Spleen (tissue), 7 donors: ENCODE measurements around the gene PCSK7.

Experiments used
- POLR2A ChIP-seq, 3 donors: fragments of 450-650 bp; IDR thresholded peaks; one replicate each; pipeline ENCODE4 v1.5.1; 2017; ENCODE audit warnings: antibody characterized with exemption in 3 of 3, mild to moderate bottlenecking in 1 of 3
- POLR2AphosphoS5 ChIP-seq, 3 donors: sonication (generic); formaldehyde crosslinking; IDR thresholded peaks; one replicate each; pipeline ENCODE4 v1.5.1; 2017; ENCODE audit warnings: antibody characterized with exemption in 3 of 3
- TF ChIP-seq, protein P1 (sequence below), 11 experiments: fragments of 200-600 bp in 7 of 11; fragments of 450-650 bp in 4 of 11; sonication (generic) in 4 of 11; IDR thresholded peaks in 8 of 11; conservative IDR thresholded peaks in 3 of 11; 1 replicate in 7 of 11; 2 replicates in 4 of 11; pipeline versions ENCODE4 v1.4.0 to v1.8.0; 2016 to 2021; ENCODE audit warnings: antibody characterized with exemption in 11 of 11, inconsistent platforms in 4 of 11, mild to moderate bottlenecking in 1 of 11
- donor health status: DM: no; HTN: no; CAD: no; lungs with moderate emphysema.
- donor health status: DM: no; HTN: no; CAD: no.
- donor health status: DM: no; HTN: no; CAD: no.

- TF ChIP-seq, protein P1, sequence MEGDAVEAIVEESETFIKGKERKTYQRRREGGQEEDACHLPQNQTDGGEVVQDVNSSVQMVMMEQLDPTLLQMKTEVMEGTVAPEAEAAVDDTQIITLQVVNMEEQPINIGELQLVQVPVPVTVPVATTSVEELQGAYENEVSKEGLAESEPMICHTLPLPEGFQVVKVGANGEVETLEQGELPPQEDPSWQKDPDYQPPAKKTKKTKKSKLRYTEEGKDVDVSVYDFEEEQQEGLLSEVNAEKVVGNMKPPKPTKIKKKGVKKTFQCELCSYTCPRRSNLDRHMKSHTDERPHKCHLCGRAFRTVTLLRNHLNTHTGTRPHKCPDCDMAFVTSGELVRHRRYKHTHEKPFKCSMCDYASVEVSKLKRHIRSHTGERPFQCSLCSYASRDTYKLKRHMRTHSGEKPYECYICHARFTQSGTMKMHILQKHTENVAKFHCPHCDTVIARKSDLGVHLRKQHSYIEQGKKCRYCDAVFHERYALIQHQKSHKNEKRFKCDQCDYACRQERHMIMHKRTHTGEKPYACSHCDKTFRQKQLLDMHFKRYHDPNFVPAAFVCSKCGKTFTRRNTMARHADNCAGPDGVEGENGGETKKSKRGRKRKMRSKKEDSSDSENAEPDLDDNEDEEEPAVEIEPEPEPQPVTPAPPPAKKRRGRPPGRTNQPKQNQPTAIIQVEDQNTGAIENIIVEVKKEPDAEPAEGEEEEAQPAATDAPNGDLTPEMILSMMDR (IDR thresholded peaks at IDR 0.05 in 8 of 11, conservative IDR thresholded peaks at IDR 0.05 in 3 of 11), result no peak
- TF ChIP-seq POLR2A (IDR thresholded peaks at IDR 0.05) (no peak), POLR2AphosphoS5 (IDR thresholded peaks at IDR 0.05) (no peak)
Observed at GRCh38 chr11:117271208-117271607, 39.3 kb upstream of the PCSK7 start.
